Amygdala (tissue), 56 donors: ENCODE measurements around the gene PIK3R4.

Experiments
- DNase-seq, 56 donors: peaks; one replicate each; lab custom pipeline; 2025; lab: John Stamatoyannopoulos, UW

The PIK3R4 gene

GRCh38 chr3:130692455-130692854 lies 54.2 kb downstream of the PIK3R4 start:
- no peak for DNase-seq

GRCh38 chr3:130688697-130689470 lies 57.7 kb downstream of the PIK3R4 start:
- DNase-seq: no peak

- no peak for DNase-seq
These were observed 58.5 kb downstream of the PIK3R4 start for GRCh38 chr3:130688015-130688688.

- DNase-seq: no peak
These were observed 59.3 kb downstream of the PIK3R4 start for GRCh38 chr3:130687327-130687726.

- no peak for DNase-seq
These were observed 59.8 kb downstream of the PIK3R4 start for GRCh38 chr3:130686833-130687232.

GRCh38 chr3:130682131-130682530 lies 64.5 kb downstream of the PIK3R4 start:
- no peak for DNase-seq

GRCh38 chr3:130679218-130679617 lies 67.4 kb downstream of the PIK3R4 start:
- no peak for DNase-seq

- DNase-seq: no peak
These were observed 69.3 kb downstream of the PIK3R4 start for GRCh38 chr3:130677343-130677742.

GRCh38 chr3:130671545-130672312 lies 74.9 kb downstream of the PIK3R4 start:
- no peak for DNase-seq

- DNase-seq: no peak
These were observed 76.9 kb downstream of the PIK3R4 start for GRCh38 chr3:130669740-130670139.

GRCh38 chr3:130663092-130663491 lies 83.5 kb downstream of the PIK3R4 start:
- no peak for DNase-seq

GRCh38 chr3:130662501-130662996 lies 84.1 kb downstream of the PIK3R4 start:
- no peak for DNase-seq

GRCh38 chr3:130661140-130661891 lies 85.3 kb downstream of the PIK3R4 start:
- no peak for DNase-seq

- no peak for DNase-seq
These were observed 86.7 kb downstream of the PIK3R4 start for GRCh38 chr3:130659911-130660310.

- DNase-seq: no peak
These were observed 88.0 kb downstream of the PIK3R4 start for GRCh38 chr3:130658678-130659077.

GRCh38 chr3:130656627-130657026 lies 90.0 kb downstream of the PIK3R4 start:
- DNase-seq: no peak

GRCh38 chr3:130654921-130655320 lies 91.7 kb downstream of the PIK3R4 start:
- DNase-seq: no peak

- DNase-seq: no peak
These were observed 92.5 kb downstream of the PIK3R4 start for GRCh38 chr3:130654091-130654490.

GRCh38 chr3:130649061-130649654 lies 97.5 kb downstream of the PIK3R4 start:
- no peak for DNase-seq

- DNase-seq: no peak
These were observed 98.3 kb downstream of the PIK3R4 start for GRCh38 chr3:130648293-130648692.
